K562 (cell line): ENCODE results near the gene CDHR2. TPM values are rescaled to one million over a fixed set of nuclear protein-coding genes. Genes with fewer than 3 reads are reported as not detected.

ENCODE experiments used
- ATAC-seq: fragments of 200-7000 bp; cut with Tn5 transposase; 3 replicates; pipeline ENCODE4 v1.9.1; 2020; ENCODE audit warnings: moderate library complexity
- BruUV-seq: library from RNA; stranded (reverse); fragments of 400-500 nt; replicated peaks from 2 replicates; lab custom pipeline; 2021; lab: Mats Ljungman, UMichigan
- CTCF ChIA-PET: fragments of 300-600 bp; formaldehyde crosslinking; extraction: SDS; loops from one replicate; lab custom pipeline; 2021; ENCODE audit warnings: low intra/inter-chr PET ratio; lab: Yijun Ruan, JAX
- POLR2A ChIA-PET: fragments of 300-600, 350-650 bp; sonication (Branson Sonifier 250); formaldehyde crosslinking; extraction: SDS; loops from one replicate; lab custom pipeline; 2021; ENCODE audit warnings: antibody characterized with exemption, inconsistent platforms; lab: Yijun Ruan, JAX
- DNase-seq, 4 experiments: peaks; one replicate each; pipeline versions ENCODE4 v3.0.0 to v3.0.0-alpha.2; 2011 to 2018; ENCODE audit warnings: low spot score in 3 of 4, mixed read lengths in 3 of 4; ENCODE audit errors: extremely low read depth in 1 of 4
- FAIRE-seq: peaks from 2 replicates; lab custom pipeline; 2011; peaks lifted over from hg19 to GRCh38; lab: Jason Lieb, UNC
- H2AFZ ChIP-seq: 2 replicates; pipeline ENCODE4 v1.6.0; 2011; ENCODE audit warnings: low read depth, low read length, control low read depth, inconsistent platforms
- H3K27ac ChIP-seq: fragments of 200-600 bp; 3 replicates; pipeline ENCODE4 v1.8.0; 2011; ENCODE audit warnings: low read depth, mild to moderate bottlenecking, control low read depth, inconsistent platforms, low read length, moderate library complexity, mixed read lengths; ENCODE audit errors: extremely low read depth
- H3K27me3 ChIP-seq, 2 experiments: fragments of 300-600 bp in 1 of 2; 2 replicates in 1 of 2; 3 replicates in 1 of 2; pipeline versions ENCODE4 v1.6.0 to v1.8.0; 2011; ENCODE audit warnings: inconsistent platforms in 2 of 2, low read length in 2 of 2, mild to moderate bottlenecking in 1 of 2, mixed read lengths in 1 of 2, moderate library complexity in 1 of 2; ENCODE audit not compliant: control insufficient read depth in 2 of 2, insufficient read depth in 2 of 2
- H3K36me3 ChIP-seq: fragments of 300-600 bp; 3 replicates; pipeline ENCODE4 v1.8.0; 2011; ENCODE audit warnings: mild to moderate bottlenecking, low read length, inconsistent platforms; ENCODE audit not compliant: control insufficient read depth, insufficient read depth
- H3K4me1 ChIP-seq, 2 experiments: fragments of 200-600 bp in 1 of 2; replicated peaks in 1 of 2; 2 replicates in 1 of 2; 3 replicates in 1 of 2; pipeline versions ENCODE4 v1.5.1 to v1.8.0; 2011; ENCODE audit warnings: inconsistent platforms in 2 of 2, low read length in 2 of 2, mild to moderate bottlenecking in 1 of 2, mixed read lengths in 1 of 2, moderate library complexity in 1 of 2; ENCODE audit not compliant: control insufficient read depth in 2 of 2, insufficient read depth in 2 of 2
- H3K4me2 ChIP-seq: 2 replicates; pipeline ENCODE4 v1.6.1; 2011; ENCODE audit warnings: low read length, control low read depth, inconsistent platforms, mixed read lengths; ENCODE audit not compliant: insufficient read depth
- H3K4me3 ChIP-seq: fragments of 200-600 bp; sonication (generic), shearing (Covaris generic); 2 replicates; pipeline ENCODE4 v1.5.1; 2016; ENCODE audit warnings: control low read depth, inconsistent platforms
- H3K79me2 ChIP-seq: fragments of 200-600 bp; 3 replicates; pipeline ENCODE4 v1.8.0; 2011; ENCODE audit warnings: low read length, inconsistent platforms; ENCODE audit not compliant: control insufficient read depth, insufficient read depth
- H3K9ac ChIP-seq, 2 experiments: 2 replicates each; pipeline versions ENCODE4 v1.6.0 to v1.6.1; 2011; ENCODE audit warnings: low read depth in 2 of 2, low read length in 2 of 2, control low read depth in 1 of 2, inconsistent platforms in 1 of 2, mild to moderate bottlenecking in 1 of 2, mixed read lengths in 1 of 2; ENCODE audit not compliant: insufficient read depth in 1 of 2
- H3K9me1 ChIP-seq: one replicate; pipeline ENCODE4 v1.6.0; 2011; ENCODE audit warnings: inconsistent platforms, mild to moderate bottlenecking, low read length, moderate library complexity; ENCODE audit not compliant: control insufficient read depth, insufficient read depth
- H3K9me3 ChIP-seq: replicated peaks from 2 replicates; pipeline ENCODE4 v1.5.1; 2011; ENCODE audit warnings: low read depth, low read length, inconsistent platforms; ENCODE audit not compliant: control insufficient read depth, insufficient read depth
- H4K20me1 ChIP-seq: replicated peaks from 2 replicates; pipeline ENCODE4 v1.6.1; 2011; ENCODE audit warnings: low read length, inconsistent platforms, mixed read lengths; ENCODE audit not compliant: control insufficient read depth, insufficient read depth
- BCL6 ChIP-seq: fragments of 250-450 bp; sonication (Bioruptor Pico); IDR thresholded peaks from 2 replicates; pipeline ENCODE4 v1.4.0; 2020
- FOXO4 ChIP-seq: fragments of 450-650 bp; formaldehyde crosslinking; IDR thresholded peaks from 2 replicates; pipeline ENCODE4 v1.4.0; 2020; ENCODE audit warnings: mild to moderate bottlenecking, moderate library complexity
- GATAD2A ChIP-seq: fragments of 450-650 bp; IDR thresholded peaks from 2 replicates; pipeline ENCODE4 v1.6.1; 2017
- MGA ChIP-seq: fragments of 450-650 bp; IDR thresholded peaks from 2 replicates; pipeline ENCODE4 v1.6.1; 2016; ENCODE audit warnings: mild to moderate bottlenecking, moderate library complexity
- PTBP1 ChIP-seq: fragments of 200-400 bp; formaldehyde crosslinking; IDR thresholded peaks from 2 replicates; pipeline ENCODE4 v1.6.1; 2017; ENCODE audit warnings: low read depth, low read length
- SIX5 ChIP-seq, 2 experiments: IDR thresholded peaks; 2 replicates each; pipeline ENCODE4 v1.6.1; 2011; ENCODE audit warnings: low read length in 2 of 2, borderline replicate concordance in 1 of 2, low read depth in 1 of 2, mild to moderate bottlenecking in 1 of 2, moderate library complexity in 1 of 2; ENCODE audit not compliant: insufficient read depth in 1 of 2
- SRSF9 ChIP-seq: fragments of 200-400 bp; formaldehyde crosslinking; IDR thresholded peaks from 2 replicates; pipeline ENCODE4 v1.6.1; 2017; ENCODE audit warnings: low read depth, low read length, borderline replicate concordance
- ZFPM2 ChIP-seq: fragments of 250-450 bp; sonication (Bioruptor Pico); IDR thresholded peaks from 2 replicates; pipeline ENCODE4 v1.5.1; 2022; ENCODE audit warnings: mild to moderate bottlenecking
- ZNF146 ChIP-seq: IDR thresholded peaks from one replicate; pipeline ENCODE4 v1.6.1; 2018; ENCODE audit warnings: missing compliant biosample characterization; ENCODE audit not compliant: unreplicated experiment
- ZNF696 ChIP-seq: fragments of 250-450 bp; sonication (Bioruptor Pico); conservative IDR thresholded peaks from 2 replicates; pipeline ENCODE4 v1.4.0; 2020; ENCODE audit warnings: mild to moderate bottlenecking, moderate library complexity
- WGBS: fragments of 100-300 bp; shearing (Covaris generic); methylation state at CpG from one replicate; pipeline ENCODE4 v1.1.6; 2016; ENCODE audit warnings: low coverage, mixed read lengths; ENCODE audit not compliant: insufficient coverage; ENCODE audit errors: missing lambda C conversion rate; 5-methylcytosine and 5-hydroxymethylcytosine counted together
- in situ Hi-C: fragments of 300-500 bp; cut with MboI; formaldehyde crosslinking; loops from 4 replicates; pipeline ENCODE4 v1.15.0; 2018; ENCODE audit warnings: inconsistent platforms, mixed read lengths
- intact Hi-C: fragments of 100-400 bp; cut with micrococcal nuclease; formaldehyde crosslinking; loops from 2 replicates; pipeline ENCODE4 v1.14.2; 2022
- polyA plus RNA-seq, 8 experiments: library from polyadenylated mRNA; depleted of rRNA in 4 of 8; stranded (reverse) in 5 of 8; unstranded in 3 of 8; fragments of >200 nt; fragmentation: Nextera tagmentation in 2 of 8; fragmentation: Illumina TruSeq in 1 of 8; extraction: Ambion mirVana in 2 of 8; extraction: Trizol in 1 of 8; gene quantifications; 2 replicates each; pipeline versions ENCODE4 v1.2.1 to v1.2.3, GENCODE V29; 2011 to 2014; ENCODE audit warnings: inconsistent platforms in 1 of 8, missing spikeins in 1 of 8
- total RNA-seq, 7 experiments: library from RNA; depleted of rRNA in 6 of 7; stranded (reverse); fragments of >200 nt in 6 of 7; fragmentation: Illumina TruSeq in 2 of 7; extraction: Trizol in 2 of 7; gene quantifications; 2 replicates each; pipeline versions ENCODE4 v1.2.1 to v1.2.3, GENCODE V29; 2011 to 2021; ENCODE audit warnings: low replicate concordance in 1 of 7

CDHR2 gene
- total and polyA plus RNA-seq, 9 of the 15 experiments (the other 6 are each of a cell fraction or from before 2014, with no cell fraction given) = 0.01 to 0.62 (median 0.09) TPM; not detected in 2

- WGBS = 78% methylated on average over 19 of the region's 23 CpGs
- no TSS peak for BruUV-seq
- FAIRE-seq (no peak), DNase-seq (no peak), ATAC-seq (no peak)
- Histone ChIP-seq H3K4me1 (peaks cover 0 to 15% of the 10 kb centered on the region in 2 experiments; a peak in 1 of 5 replicates), H3K9me1 (no peaks in the 10 kb centered on the region), H4K20me1 (no peaks in the 10 kb centered on the region; the same call in 1 of the 2 replicates), H3K4me3 (no peak overlapping the region), H3K27ac (no peak overlapping the region), H3K9me3 (no peaks in the 10 kb centered on the region), H3K9ac (peak overlapping the region in 1 of 2 experiments; percentile 52; a peak in 1 of 4 replicates), H2AFZ (no peak overlapping the region), H3K4me2 (no peak overlapping the region), H3K36me3 (peaks cover 10% of the 10 kb centered on the region; the same call in 1 of the 3 replicates), H3K79me2 (no peaks in the 10 kb centered on the region), H3K27me3 (no peaks in the 10 kb centered on the region; a peak in 1 of 5 replicates)
- ChIA-PET CTCF (no interaction called here), POLR2A (interaction anchor here (0.7 to 1.0 kb wide), 3 partner anchors 12 to 21 kb away, joined by 3 read pairs; no protein-coding TSS in a partner anchor)
- intact Hi-C loops = no loop called here
- in situ Hi-C loops = loop anchor here (25.0 kb wide), 1 partner anchor 859 kb away; no protein-coding TSS in a partner anchor
- TF ChIP-seq SIX5 (IDR thresholded peaks at IDR 0.05; ENCODE audit: borderline replicate concordance in 1 of 2, insufficient read depth in 1 of 2, low read depth in 1 of 2, low read length in 2 of 2) = no peak
- no peak for TF ChIP-seq FOXO4 (CRISPR knock-in tag)
- no peak for TF ChIP-seq MGA
- no peak for TF ChIP-seq PTBP1
- TF ChIP-seq BCL6 (CRISPR knock-in tag) = no peak
- no peak for TF ChIP-seq ZFPM2 (CRISPR knock-in tag)
- no peak for TF ChIP-seq ZNF696 (CRISPR knock-in tag)
- no peak for TF ChIP-seq GATAD2A
- no peak for TF ChIP-seq ZNF146 (CRISPR knock-in tag)
- no peak for TF ChIP-seq SRSF9
These were observed 47.0 kb downstream of the CDHR2 start for GRCh38 chr5:176596069-176596644.
